HCT116 (cell line): ENCODE results near the gene XRN1. TPM values are rescaled to one million over a fixed set of nuclear protein-coding genes. Genes with fewer than 3 reads are reported as not detected.

ENCODE experiments used
- ATAC-seq: fragments of 200-7000 bp; cut with Tn5 transposase; 2 replicates; pipeline ENCODE4 v1.9.1; 2020; ENCODE audit warnings: mild to moderate bottlenecking, moderate library complexity
- BruUV-seq: library from RNA; stranded (reverse); fragments of 400-500 nt; replicated peaks from 2 replicates; lab custom pipeline; 2021; lab: Mats Ljungman, UMichigan
- CTCF ChIA-PET: fragments of 300-600 bp; sonication (Branson Sonifier 250); formaldehyde crosslinking; loops from one replicate; lab custom pipeline; 2021; ENCODE audit warnings: antibody characterized with exemption; lab: Charles Lee
- POLR2A ChIA-PET: fragments of 300-600, 350-600 bp; sonication (Branson Sonifier 250); formaldehyde crosslinking; loops from one replicate; lab custom pipeline; 2021; ENCODE audit warnings: antibody characterized with exemption; lab: Charles Lee
- RAD21 ChIA-PET, 2 experiments: fragments of 300-600 bp; sonication (Branson Sonifier 250); formaldehyde crosslinking; loops; one replicate each; lab custom pipeline; 2023; ENCODE audit warnings: low total read pairs in 2 of 2; ENCODE audit not compliant: uncharacterized antibody in 2 of 2, unreplicated experiment in 2 of 2, low non-redundant PET in 1 of 2; lab: Charles Lee
- DNase-seq: peaks from one replicate; pipeline ENCODE4 v3.0.0-alpha.2; 2010; ENCODE audit warnings: low read depth, low spot score
- H2AFZ ChIP-seq: fragments of 200-600 bp; shearing (Covaris generic), sonication (generic); 2 replicates; pipeline ENCODE4 v1.6.1; 2017; ENCODE audit warnings: low read depth, mixed run types, mixed read lengths, antibody characterized with exemption, low read length; ENCODE audit not compliant: poor library complexity, severe bottlenecking
- H3K27ac ChIP-seq: 2 replicates; pipeline ENCODE4 v1.5.1; 2012; ENCODE audit warnings: low read depth, low read length
- H3K27me3 ChIP-seq: fragments of 200-600 bp; sonication (generic); 2 replicates; pipeline ENCODE4 v1.6.1; 2016; ENCODE audit warnings: mixed run types, low read length, mixed read lengths; ENCODE audit not compliant: insufficient read depth
- H3K36me3 ChIP-seq, 2 experiments: fragments of 200-500 bp in 1 of 2; fragments of 200-600 bp in 1 of 2; sonication (Bioruptor generic) in 1 of 2; sonication (generic) in 1 of 2; 2 replicates each; pipeline versions ENCODE4 v1.5.1 to v1.6.1; 2014 to 2016; ENCODE audit warnings: low read length in 2 of 2, inconsistent platforms in 1 of 2, mixed read lengths in 1 of 2, mixed run types in 1 of 2; ENCODE audit not compliant: insufficient read depth in 2 of 2, control insufficient read depth in 1 of 2
- H3K4me1 ChIP-seq, 2 experiments: fragments of 200-600 bp in 1 of 2; sonication (generic) in 1 of 2; 2 replicates each; pipeline versions ENCODE4 v1.5.1 to v1.6.1; 2012 to 2017; ENCODE audit warnings: low read length in 2 of 2, inconsistent platforms in 1 of 2, mild to moderate bottlenecking in 1 of 2, mixed read lengths in 1 of 2, mixed run types in 1 of 2, moderate library complexity in 1 of 2; ENCODE audit not compliant: insufficient read depth in 2 of 2, control insufficient read depth in 1 of 2
- H3K4me2 ChIP-seq: fragments of 200-600 bp; sonication (generic); 2 replicates; pipeline ENCODE4 v1.6.1; 2017; ENCODE audit warnings: mixed run types, low read length, mixed read lengths
- H3K4me3 ChIP-seq, 2 experiments: fragments of 200-600 bp in 1 of 2; sonication (generic) in 1 of 2; replicated peaks in 1 of 2; 2 replicates each; pipeline ENCODE4 v1.5.1; 2011 to 2016; ENCODE audit warnings: low read length in 2 of 2, control low read depth in 1 of 2, low read depth in 1 of 2, mild to moderate bottlenecking in 1 of 2, mixed read lengths in 1 of 2, mixed run types in 1 of 2
- H3K79me2 ChIP-seq: fragments of 200-600 bp; sonication (generic); 2 replicates; pipeline ENCODE4 v1.6.1; 2017; ENCODE audit warnings: mild to moderate bottlenecking, mixed run types, low read length, moderate library complexity, mixed read lengths; ENCODE audit not compliant: insufficient read depth
- H3K9ac ChIP-seq: fragments of 200-600 bp; sonication (generic); 2 replicates; pipeline ENCODE4 v1.6.1; 2016; ENCODE audit warnings: low read length, mixed read lengths
- H3K9me2 ChIP-seq: fragments of 200-600 bp; sonication (generic), shearing (Covaris generic); 2 replicates; pipeline ENCODE4 v1.6.1; 2017; ENCODE audit warnings: mixed run types, mild to moderate bottlenecking, moderate library complexity; ENCODE audit not compliant: insufficient read depth
- H3K9me3 ChIP-seq, 2 experiments: fragments of 200-500 bp in 1 of 2; fragments of 200-600 bp in 1 of 2; sonication (Bioruptor generic) in 1 of 2; sonication (generic) in 1 of 2; 2 replicates each; pipeline ENCODE4 v1.6.1; 2014 to 2017; ENCODE audit warnings: low read length in 2 of 2, mixed read lengths in 2 of 2, inconsistent platforms in 1 of 2, low read depth in 1 of 2, mild to moderate bottlenecking in 1 of 2, mixed run types in 1 of 2, moderate library complexity in 1 of 2; ENCODE audit not compliant: control insufficient read depth in 1 of 2, insufficient read depth in 1 of 2
- H4K20me1 ChIP-seq: fragments of 200-600 bp; sonication (generic), shearing (Covaris generic); 2 replicates; pipeline ENCODE4 v1.6.1; 2017; ENCODE audit warnings: mixed run types, mild to moderate bottlenecking, moderate library complexity; ENCODE audit not compliant: insufficient read depth
- CEBPB ChIP-seq: IDR thresholded peaks from 2 replicates; pipeline ENCODE4 v1.6.1; 2012; ENCODE audit warnings: low read depth
- ELF1 ChIP-seq: IDR thresholded peaks from 2 replicates; pipeline ENCODE4 v1.6.1; 2012; ENCODE audit warnings: low read depth, borderline replicate concordance
- EZH2phosphoT487 ChIP-seq: fragments of 200-600 bp; IDR thresholded peaks from 2 replicates; pipeline ENCODE4 v1.6.1; 2018; ENCODE audit warnings: antibody characterized with exemption, borderline replicate concordance
- FOSL1 ChIP-seq: IDR thresholded peaks from 2 replicates; pipeline ENCODE4 v1.6.1; 2012; ENCODE audit warnings: low read depth
- JUND ChIP-seq: IDR thresholded peaks from 2 replicates; pipeline ENCODE4 v1.6.1; 2012
- POLR2AphosphoS5 ChIP-seq: IDR thresholded peaks from 2 replicates; pipeline ENCODE4 v1.6.1; 2011; ENCODE audit warnings: mild to moderate bottlenecking, low read depth, low read length, moderate library complexity
- SIN3A ChIP-seq: IDR thresholded peaks from 2 replicates; pipeline ENCODE4 v1.6.1; 2012; ENCODE audit warnings: low read depth
- YY1 ChIP-seq: IDR thresholded peaks from 2 replicates; pipeline ENCODE4 v1.6.1; 2011; ENCODE audit warnings: low read length, low read depth, moderate library complexity, mild to moderate bottlenecking; ENCODE audit not compliant: insufficient replicate concordance; ENCODE audit errors: extremely low read depth
- ZFX ChIP-seq: fragments of 450-650 bp; IDR thresholded peaks from 2 replicates; pipeline ENCODE4 v1.6.1; 2017
- ZNF274 ChIP-seq: fragments of 200-500 bp; sonication (Bioruptor generic); IDR thresholded peaks from 2 replicates; pipeline ENCODE4 v1.6.1; 2014; ENCODE audit warnings: mild to moderate bottlenecking, low read depth, low read length, inconsistent platforms
- intact Hi-C: fragments of 100-400 bp; cut with micrococcal nuclease; formaldehyde crosslinking; loops from 2 replicates; pipeline ENCODE4 v1.10.0; 2022
- total RNA-seq: library from RNA; stranded (reverse); gene quantifications from one replicate; pipeline ENCODE4 v1.2.1, GENCODE V29; 2021; ENCODE audit not compliant: unreplicated experiment
- TF ChIP-seq, protein P1 (sequence below), 3 experiments: fragments of 200-600 bp in 1 of 3; sonication (generic) in 1 of 3; IDR thresholded peaks in 2 of 3; conservative IDR thresholded peaks in 1 of 3; 2 replicates each; pipeline ENCODE4 v1.5.1; 2012 to 2017; ENCODE audit warnings: low read depth in 2 of 3, low read length in 2 of 3, antibody characterized with exemption in 1 of 3, borderline replicate concordance in 1 of 3, control low read depth in 1 of 3, mild to moderate bottlenecking in 1 of 3, mixed read lengths in 1 of 3, mixed run types in 1 of 3, moderate library complexity in 1 of 3; ENCODE audit not compliant: insufficient read depth in 1 of 3
- TF ChIP-seq, protein P2 (sequence below): IDR thresholded peaks from 2 replicates; pipeline ENCODE4 v1.6.1; 2012
- TF ChIP-seq, protein P3 (sequence below): IDR thresholded peaks from 2 replicates; pipeline ENCODE4 v1.6.1; 2012; ENCODE audit warnings: low read depth
- TF ChIP-seq, protein P4 (sequence below): IDR thresholded peaks from 2 replicates; pipeline ENCODE4 v1.6.1; 2011; ENCODE audit warnings: mild to moderate bottlenecking, low read length, moderate library complexity; ENCODE audit not compliant: insufficient replicate concordance; ENCODE audit errors: extremely low read depth

The XRN1 gene
- total RNA-seq, 1 experiment from 2014 or later, result 21.3 TPM

DNA sequence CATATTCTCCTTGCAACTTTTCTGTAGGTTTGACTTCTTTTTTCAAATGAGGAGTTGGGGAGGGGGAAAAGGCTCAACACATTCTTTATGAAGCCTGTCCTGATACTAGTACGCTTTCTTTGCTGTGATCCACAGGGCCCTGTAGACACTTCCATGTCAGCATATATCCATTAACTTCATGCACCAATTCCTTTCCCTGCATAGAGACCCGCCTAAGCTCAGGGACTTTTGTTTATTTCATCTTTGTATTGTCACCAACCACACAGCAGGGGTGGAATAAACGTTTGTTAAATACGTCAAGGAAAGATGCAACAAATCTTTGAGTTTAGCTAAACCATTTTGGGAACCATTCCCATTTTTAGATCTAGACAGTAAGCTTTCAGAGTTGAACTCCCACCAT, 179.4 kb downstream of the XRN1 start:
- no peak for ATAC-seq
- DNase-seq, result no peak

DNA sequence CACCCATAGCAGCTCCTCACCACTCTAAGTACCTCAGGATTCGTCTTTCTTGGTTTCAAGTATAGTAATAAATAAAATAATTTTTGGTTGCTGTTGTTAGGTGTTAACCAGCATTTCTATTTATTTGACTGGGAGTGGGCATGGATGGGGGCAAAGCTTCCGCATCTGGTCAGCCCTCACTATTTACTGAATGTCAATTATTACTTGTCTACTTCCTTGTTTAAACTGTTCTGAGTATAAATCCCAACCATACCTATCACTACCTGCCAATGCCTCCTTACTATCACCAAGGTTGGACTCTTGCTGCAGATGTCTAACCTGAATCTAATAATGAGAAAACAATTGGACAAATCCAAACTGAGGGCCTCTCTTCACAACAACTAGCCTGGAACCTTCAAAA, 180.6 kb downstream of the XRN1 start:
- no peak for ATAC-seq
- intact Hi-C loops, result no loop called here

More for the DNA sequence above, 179.4 kb downstream of the XRN1 start:
- Histone ChIP-seq H3K27me3 (no peaks in the 10 kb centered on the region), H3K9me2 (no peaks in the 10 kb centered on the region), H3K4me1 (peaks cover 0 to 7% of the 10 kb centered on the region in 2 experiments; a peak in 1 of 4 replicates), H2AFZ (no peak overlapping the region), H4K20me1 (no peaks in the 10 kb centered on the region), H3K36me3 (no peaks in the 10 kb centered on the region), H3K9ac (no peak overlapping the region), H3K4me3 (no peak overlapping the region), H3K4me2 (no peak overlapping the region), H3K9me3 (no peaks in the 10 kb centered on the region), H3K79me2 (no peaks in the 10 kb centered on the region), H3K27ac (no peak overlapping the region)
- no TSS peak for BruUV-seq
- no peak for TF ChIP-seq YY1
- ChIA-PET RAD21 (no interaction called here), POLR2A (no interaction called here), CTCF (no interaction called here)
- intact Hi-C loops, result no loop called here

More for the DNA sequence above, 180.6 kb downstream of the XRN1 start:
- ChIA-PET CTCF (no interaction called here), RAD21 (no interaction called here), POLR2A (no interaction called here)
- Histone ChIP-seq H3K4me3 (no peak overlapping the region), H3K4me1 (peaks cover 0 to 3% of the 10 kb centered on the region in 2 experiments; a peak in 1 of 4 replicates), H3K79me2 (no peaks in the 10 kb centered on the region), H3K36me3 (no peaks in the 10 kb centered on the region), H3K9me2 (no peaks in the 10 kb centered on the region), H2AFZ (no peak overlapping the region), H4K20me1 (no peaks in the 10 kb centered on the region), H3K27ac (no peak overlapping the region), H3K9me3 (no peaks in the 10 kb centered on the region), H3K4me2 (no peak overlapping the region), H3K9ac (no peak overlapping the region), H3K27me3 (no peaks in the 10 kb centered on the region)
- DNase-seq, result no peak
- TF ChIP-seq ZNF274, result no peak
- no peak for TF ChIP-seq POLR2AphosphoS5
- TF ChIP-seq ELF1, result no peak
- TF ChIP-seq, protein P1, sequence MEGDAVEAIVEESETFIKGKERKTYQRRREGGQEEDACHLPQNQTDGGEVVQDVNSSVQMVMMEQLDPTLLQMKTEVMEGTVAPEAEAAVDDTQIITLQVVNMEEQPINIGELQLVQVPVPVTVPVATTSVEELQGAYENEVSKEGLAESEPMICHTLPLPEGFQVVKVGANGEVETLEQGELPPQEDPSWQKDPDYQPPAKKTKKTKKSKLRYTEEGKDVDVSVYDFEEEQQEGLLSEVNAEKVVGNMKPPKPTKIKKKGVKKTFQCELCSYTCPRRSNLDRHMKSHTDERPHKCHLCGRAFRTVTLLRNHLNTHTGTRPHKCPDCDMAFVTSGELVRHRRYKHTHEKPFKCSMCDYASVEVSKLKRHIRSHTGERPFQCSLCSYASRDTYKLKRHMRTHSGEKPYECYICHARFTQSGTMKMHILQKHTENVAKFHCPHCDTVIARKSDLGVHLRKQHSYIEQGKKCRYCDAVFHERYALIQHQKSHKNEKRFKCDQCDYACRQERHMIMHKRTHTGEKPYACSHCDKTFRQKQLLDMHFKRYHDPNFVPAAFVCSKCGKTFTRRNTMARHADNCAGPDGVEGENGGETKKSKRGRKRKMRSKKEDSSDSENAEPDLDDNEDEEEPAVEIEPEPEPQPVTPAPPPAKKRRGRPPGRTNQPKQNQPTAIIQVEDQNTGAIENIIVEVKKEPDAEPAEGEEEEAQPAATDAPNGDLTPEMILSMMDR (IDR thresholded peaks at IDR 0.05 in 2 of 3, conservative IDR thresholded peaks at IDR 0.05 in 1 of 3; ENCODE audit: borderline replicate concordance in 1 of 3, insufficient read depth in 1 of 3, low read depth in 2 of 3, low read length in 2 of 3), result no peak
- TF ChIP-seq, protein P2, sequence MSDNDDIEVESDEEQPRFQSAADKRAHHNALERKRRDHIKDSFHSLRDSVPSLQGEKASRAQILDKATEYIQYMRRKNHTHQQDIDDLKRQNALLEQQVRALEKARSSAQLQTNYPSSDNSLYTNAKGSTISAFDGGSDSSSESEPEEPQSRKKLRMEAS, result no peak
- no peak for TF ChIP-seq EZH2phosphoT487
- no peak for TF ChIP-seq FOSL1
- TF ChIP-seq SIN3A, result no peak
- TF ChIP-seq JUND, result no peak
- TF ChIP-seq ZFX, result no peak
- TF ChIP-seq CEBPB, result no peak
- TF ChIP-seq, protein P3, sequence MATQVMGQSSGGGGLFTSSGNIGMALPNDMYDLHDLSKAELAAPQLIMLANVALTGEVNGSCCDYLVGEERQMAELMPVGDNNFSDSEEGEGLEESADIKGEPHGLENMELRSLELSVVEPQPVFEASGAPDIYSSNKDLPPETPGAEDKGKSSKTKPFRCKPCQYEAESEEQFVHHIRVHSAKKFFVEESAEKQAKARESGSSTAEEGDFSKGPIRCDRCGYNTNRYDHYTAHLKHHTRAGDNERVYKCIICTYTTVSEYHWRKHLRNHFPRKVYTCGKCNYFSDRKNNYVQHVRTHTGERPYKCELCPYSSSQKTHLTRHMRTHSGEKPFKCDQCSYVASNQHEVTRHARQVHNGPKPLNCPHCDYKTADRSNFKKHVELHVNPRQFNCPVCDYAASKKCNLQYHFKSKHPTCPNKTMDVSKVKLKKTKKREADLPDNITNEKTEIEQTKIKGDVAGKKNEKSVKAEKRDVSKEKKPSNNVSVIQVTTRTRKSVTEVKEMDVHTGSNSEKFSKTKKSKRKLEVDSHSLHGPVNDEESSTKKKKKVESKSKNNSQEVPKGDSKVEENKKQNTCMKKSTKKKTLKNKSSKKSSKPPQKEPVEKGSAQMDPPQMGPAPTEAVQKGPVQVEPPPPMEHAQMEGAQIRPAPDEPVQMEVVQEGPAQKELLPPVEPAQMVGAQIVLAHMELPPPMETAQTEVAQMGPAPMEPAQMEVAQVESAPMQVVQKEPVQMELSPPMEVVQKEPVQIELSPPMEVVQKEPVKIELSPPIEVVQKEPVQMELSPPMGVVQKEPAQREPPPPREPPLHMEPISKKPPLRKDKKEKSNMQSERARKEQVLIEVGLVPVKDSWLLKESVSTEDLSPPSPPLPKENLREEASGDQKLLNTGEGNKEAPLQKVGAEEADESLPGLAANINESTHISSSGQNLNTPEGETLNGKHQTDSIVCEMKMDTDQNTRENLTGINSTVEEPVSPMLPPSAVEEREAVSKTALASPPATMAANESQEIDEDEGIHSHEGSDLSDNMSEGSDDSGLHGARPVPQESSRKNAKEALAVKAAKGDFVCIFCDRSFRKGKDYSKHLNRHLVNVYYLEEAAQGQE, result no peak
- TF ChIP-seq, protein P4, sequence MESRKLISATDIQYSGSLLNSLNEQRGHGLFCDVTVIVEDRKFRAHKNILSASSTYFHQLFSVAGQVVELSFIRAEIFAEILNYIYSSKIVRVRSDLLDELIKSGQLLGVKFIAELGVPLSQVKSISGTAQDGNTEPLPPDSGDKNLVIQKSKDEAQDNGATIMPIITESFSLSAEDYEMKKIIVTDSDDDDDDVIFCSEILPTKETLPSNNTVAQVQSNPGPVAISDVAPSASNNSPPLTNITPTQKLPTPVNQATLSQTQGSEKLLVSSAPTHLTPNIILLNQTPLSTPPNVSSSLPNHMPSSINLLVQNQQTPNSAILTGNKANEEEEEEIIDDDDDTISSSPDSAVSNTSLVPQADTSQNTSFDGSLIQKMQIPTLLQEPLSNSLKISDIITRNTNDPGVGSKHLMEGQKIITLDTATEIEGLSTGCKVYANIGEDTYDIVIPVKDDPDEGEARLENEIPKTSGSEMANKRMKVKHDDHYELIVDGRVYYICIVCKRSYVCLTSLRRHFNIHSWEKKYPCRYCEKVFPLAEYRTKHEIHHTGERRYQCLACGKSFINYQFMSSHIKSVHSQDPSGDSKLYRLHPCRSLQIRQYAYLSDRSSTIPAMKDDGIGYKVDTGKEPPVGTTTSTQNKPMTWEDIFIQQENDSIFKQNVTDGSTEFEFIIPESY, result no peak
- no TSS peak for BruUV-seq
